ENCODE data around the gene ZNF865.
A peak's percentile ranks its signal among the peaks of the same experiment; 100 is the strongest.

The ZNF865 gene

GRCh38 chr19:55586976-55587668 is 18.3 kb upstream of the ZNF865 start:
- peak; percentile 82 for DNase-seq (ENCODE audit: low read depth)

- no peak for DNase-seq (ENCODE audit: low read depth)
These were observed 16.7 kb upstream of the ZNF865 start for GRCh38 chr19:55588738-55589137.

DNA sequence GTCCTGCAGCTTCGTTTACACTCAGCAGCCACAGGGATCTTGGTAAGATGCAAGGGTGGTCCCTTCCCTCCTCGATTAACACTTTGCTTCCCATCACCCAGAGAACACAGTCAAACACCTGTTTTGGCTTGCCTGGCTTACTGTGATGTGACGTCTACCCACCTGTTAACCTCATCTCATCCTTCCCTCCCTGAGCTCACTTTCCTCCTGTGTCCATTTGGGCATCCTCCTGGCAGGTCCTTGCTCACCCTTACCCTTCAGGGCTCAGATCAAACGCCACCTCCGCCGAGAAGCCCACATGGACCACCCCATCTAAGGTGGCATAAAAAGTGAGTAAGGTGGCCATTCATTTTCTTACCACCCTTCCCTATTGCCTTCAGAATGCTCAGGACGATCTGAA is 15.3 kb upstream of the ZNF865 start:
- DNase-seq (ENCODE audit: low read depth), result no peak

DNA sequence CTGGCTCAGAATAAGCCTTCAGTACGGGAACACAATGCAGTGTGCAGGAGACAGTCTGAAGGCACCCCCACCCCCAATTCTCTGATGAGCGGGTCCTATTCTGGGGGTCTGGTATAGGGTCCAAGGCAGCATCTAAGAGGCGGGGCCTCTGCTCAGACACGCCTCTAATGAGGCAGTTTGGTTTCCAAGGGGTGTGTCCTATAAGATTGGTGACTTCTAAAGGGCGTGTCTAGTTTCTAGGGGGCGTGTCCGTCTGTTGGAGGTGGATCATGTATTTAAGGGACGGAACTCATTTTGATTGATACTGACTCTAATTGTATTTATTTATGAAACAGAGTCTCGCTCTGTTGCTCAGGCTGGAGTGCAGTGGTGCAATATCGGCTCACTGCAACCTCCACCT is 14.8 kb upstream of the ZNF865 start:
- DNase-seq (ENCODE audit: low read depth), result no peak

DNA sequence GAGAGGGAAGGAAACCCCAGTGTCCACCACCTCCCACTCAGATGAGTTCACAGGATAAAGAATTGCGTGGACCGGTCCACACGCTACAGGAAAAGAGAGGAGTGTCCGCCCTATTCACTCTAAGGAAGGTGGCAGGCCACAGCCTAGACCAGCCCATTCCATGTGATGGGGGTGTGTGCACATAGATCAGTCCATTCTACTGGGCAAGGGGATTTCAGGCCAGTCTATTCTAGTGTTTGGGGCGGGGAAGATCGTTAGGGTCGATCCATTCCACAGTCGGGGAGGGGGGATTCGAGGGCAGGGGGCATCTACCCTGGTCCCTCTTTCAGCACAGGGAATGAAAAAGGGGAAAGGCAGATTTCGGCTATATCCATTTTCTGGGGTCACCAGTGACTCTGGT is 13.9 kb upstream of the ZNF865 start:
- DNase-seq (ENCODE audit: low read depth), result no peak

GRCh38 chr19:55592391-55593090 is 12.9 kb upstream of the ZNF865 start:
- DNase-seq (ENCODE audit: low read depth), result no peak

DNA sequence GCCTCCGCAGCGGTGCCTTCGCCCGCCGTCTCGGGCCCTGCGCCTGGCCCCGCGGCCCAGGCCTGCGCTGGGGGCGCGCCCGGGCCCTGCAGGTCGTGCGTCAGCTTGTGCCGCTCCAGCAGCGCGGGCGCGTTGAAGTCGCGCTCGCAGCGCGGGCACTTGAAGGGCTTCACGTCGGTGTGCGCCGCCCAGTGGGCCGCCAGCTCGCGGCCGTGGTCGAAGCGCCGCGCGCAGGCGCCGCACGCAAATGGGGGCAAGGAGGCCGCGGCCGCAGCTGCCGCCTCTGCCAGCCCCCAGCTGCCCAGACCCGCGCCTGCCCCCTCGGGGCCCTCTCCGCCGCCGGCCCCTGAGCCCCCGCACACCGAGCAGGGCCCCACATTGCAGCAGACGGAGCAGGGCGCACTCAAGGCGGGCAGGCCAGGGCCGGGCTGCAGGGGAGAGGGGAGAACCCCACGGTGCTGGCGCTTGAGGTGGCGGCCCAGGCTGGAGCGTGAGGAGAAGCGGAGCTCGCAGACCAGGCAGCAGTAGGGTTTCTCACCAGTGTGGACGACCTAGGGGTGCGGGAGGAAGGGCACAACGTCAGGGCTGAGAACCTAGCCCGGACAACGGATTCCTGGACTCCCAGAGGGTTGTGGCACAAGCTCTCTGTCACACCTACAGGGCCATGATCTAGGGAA is 12.2 kb upstream of the ZNF865 start:
- no peak for DNase-seq (ENCODE audit: low read depth)

DNA sequence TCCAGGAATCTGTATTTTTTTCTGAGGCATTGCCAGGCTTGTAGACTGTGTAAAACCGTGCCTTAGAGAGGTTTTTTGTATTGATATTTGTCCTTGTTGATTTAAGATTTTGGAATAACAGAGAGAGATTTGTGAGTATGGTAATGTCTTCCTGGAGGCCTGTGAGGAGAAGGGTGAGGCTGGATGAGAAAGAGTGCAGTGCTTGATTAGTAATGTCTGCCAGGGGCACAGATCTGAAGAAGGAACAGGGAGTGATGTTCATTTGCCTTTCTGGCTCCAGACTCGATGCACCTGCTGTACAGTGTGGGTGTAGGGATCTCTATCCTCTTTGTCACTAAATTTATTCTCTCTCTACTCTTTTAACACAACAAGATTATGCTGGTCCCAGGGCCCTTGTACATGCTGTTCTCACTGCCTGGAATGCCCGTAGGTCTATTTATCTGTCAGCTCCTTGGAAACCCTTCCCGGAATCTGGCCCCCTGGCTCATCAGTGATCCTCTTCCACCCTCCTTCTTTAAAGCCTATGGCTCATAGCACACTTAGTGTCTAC is 10.4 kb upstream of the ZNF865 start:
- DNase-seq (ENCODE audit: low read depth), result no peak

DNA sequence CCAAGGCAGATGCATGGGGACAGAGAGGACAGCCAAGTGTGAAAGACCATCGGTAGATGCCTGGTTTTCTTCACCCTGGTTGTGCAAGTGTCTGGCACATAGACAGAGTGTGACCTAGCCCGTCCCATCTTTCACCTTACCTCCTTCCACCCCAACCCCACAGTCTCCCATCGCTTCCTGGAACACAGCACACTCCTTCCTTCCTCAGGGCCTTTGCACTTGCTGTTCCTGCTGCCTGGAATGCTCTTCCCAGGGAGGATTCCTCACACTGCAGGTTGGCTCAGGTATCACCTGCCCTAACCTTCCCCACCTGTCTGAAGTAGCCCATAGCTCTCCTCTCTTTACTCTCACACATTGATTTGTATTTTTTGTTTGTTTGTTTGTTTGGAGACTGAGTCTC is 9.1 kb upstream of the ZNF865 start:
- DNase-seq (ENCODE audit: low read depth), result no peak

DNA sequence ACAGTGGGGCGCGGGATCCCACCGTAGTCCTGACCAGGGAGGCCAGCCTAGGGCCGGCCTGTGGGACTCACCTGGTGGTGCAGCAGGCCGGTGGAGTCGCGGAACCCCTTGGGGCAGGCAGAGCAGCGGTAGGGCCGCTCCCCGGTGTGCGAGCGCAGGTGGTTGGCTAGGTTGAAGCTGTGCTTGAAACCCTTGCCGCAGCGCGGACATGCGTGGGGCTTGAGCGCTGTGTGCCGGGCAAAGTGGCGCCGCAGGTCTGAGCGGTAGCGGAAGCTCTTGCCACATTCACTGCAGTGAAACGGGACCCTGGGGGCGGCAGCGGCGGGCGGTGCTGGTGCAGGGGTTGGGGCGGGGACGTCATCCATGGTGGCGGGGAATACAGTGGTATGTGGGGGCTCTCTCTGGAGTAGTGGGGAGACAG is 7.9 kb upstream of the ZNF865 start:
- no peak for DNase-seq (ENCODE audit: low read depth)

DNA sequence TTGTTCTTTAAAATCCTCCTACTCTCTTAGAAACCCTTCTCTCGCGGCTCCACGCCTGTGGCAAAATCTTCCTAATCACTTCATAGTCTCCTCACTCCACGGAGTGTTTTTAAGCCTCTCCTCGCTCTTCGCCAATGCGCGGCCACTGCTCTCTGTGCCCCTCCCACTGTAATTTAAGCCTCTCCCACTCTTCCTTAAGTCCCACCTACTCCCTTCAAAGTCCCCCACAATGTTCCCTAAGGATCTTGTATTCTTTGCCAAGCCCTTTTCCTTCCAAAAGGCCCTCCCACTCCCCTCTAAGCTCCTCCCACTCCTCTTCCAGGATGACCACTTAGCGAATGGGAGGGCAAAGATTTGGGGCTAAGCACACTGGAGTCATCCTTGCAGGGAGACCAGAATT is 7.4 kb upstream of the ZNF865 start:
- DNase-seq (ENCODE audit: low read depth), result no peak

GRCh38 chr19:55598719-55599467 is 6.6 kb upstream of the ZNF865 start:
- peak; percentile 87 for DNase-seq (ENCODE audit: low read depth)

DNA sequence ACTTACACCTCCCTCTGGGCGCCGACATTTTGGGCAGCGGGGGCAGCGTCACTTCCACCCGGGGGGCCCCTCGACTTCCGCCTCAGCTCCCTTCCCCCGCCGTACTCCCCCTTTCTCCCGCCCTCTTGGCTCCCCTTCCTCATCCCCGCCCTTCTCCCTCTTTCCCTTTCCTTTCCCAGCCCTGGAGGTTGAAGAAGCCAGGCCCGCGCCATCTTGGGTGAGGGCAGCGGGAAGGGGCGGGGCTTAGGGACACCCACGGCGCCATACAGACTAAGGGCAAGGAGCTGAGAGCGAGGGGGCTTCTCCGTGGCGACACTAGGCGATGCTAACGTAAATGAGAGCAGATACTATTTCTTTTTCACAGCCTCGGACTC is 6.0 kb upstream of the ZNF865 start, which contains the start of gene FIZ1:
Gene FIZ1 (minus strand): TSS at position 50 of the 374 bp plus-strand sequence. CDS start 1,652 bp downstream, outside the sequence.
- DNase-seq (ENCODE audit: low read depth), result peak; percentile 98

- DNase-seq (ENCODE audit: low read depth), result peak; percentile 80
These were observed 5.4 kb upstream of the ZNF865 start, which contains the start of gene ZNF524 for GRCh38 chr19:55599842-55600661. TSS of gene ZNF524 (plus strand) at chr19:55600288. CDS start at chr19:55602113, 1,825 bp downstream.

GRCh38 chr19:55600662-55601028 is 4.8 kb upstream of the ZNF865 start:
- DNase-seq (ENCODE audit: low read depth), result no peak

DNA sequence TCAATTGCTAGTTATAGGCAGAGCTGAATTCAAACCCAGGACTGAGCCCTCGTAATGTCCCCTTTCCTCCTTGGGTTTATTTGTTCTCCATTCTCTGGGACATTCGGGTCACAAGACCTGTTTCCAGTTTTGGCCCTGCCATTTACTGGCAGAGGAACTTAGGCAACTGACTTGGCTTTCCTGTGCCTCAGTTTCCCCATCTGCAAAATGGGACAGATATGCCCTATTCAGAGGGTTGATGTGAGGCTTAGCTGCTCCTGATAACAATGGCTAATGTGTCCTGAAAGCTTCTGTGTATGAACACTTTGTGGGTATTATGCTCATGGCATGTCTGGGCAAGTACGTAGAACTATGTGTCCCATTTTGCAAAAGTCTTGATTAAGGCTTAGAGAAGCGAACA is 4.4 kb upstream of the ZNF865 start:
- DNase-seq (ENCODE audit: low read depth), result no peak

GRCh38 chr19:55602104-55603001 is 3.1 kb upstream of the ZNF865 start:
- no peak for DNase-seq (ENCODE audit: low read depth)

GRCh38 chr19:55603115-55603514 is 2.3 kb upstream of the ZNF865 start:
- no peak for DNase-seq (ENCODE audit: low read depth)

DNA sequence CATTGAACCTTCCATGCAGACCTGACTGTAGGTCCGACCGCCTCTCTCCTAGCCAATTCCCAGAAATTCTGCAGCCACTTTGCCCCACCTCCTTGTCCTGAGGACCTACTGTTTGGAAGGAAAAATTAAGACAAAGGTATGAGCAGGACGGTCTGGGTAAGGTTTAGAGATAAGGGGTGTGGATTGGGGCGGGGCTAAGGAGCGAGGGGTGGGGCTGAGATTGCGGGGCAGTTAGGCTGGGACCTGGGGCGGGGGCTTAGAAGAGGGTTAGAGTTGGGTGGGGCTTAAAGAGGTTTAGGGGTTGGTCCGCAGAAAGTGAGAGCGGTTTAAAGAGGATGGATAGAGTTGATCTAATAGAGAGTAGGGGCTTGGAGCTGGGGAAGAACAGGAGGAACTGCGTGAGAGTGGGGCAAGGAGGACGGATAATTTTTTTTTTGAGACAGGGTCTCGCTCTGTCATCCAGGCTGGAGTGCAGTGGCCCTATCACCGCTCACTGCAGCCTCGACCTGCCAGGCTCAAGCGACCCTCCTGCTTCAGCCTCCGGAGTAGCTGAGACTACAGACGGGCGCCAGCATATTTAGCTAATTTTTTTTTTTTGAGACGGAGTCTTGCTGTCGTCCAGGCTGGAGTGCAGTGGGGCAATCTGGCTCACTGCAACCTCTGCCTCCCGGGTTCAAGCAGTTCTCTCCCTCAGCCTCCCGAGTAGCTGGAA is 1.7 kb upstream of the ZNF865 start:
- DNase-seq (ENCODE audit: low read depth), result no peak

Measured in stromal cell of bone marrow (primary cell).